Measurements from ENCODE around the gene PLEKHG4.

Gene PLEKHG4

DNA sequence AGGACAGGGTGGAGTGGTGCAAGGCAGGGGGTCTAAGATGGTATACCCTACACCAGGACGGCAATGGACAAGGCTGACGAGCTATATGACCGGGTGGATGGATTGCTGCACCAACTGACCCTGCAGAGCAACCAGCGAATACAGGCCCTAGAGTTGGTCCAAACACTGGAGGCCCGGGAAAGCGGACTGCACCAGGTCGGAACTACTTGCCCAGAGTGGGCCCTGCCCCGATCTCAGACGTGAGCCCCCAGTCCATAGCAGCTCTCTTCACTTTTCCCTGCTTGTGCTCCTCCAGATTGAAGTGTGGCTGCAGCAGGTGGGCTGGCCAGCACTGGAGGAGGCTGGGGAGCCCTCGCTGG lies 3.1 kb downstream of the PLEKHG4 start:
- H3K4me3 ChIP-seq (replicated peaks; ENCODE audit: low read depth, low read length) = no peak overlapping the region
- TF ChIP-seq, protein P1, sequence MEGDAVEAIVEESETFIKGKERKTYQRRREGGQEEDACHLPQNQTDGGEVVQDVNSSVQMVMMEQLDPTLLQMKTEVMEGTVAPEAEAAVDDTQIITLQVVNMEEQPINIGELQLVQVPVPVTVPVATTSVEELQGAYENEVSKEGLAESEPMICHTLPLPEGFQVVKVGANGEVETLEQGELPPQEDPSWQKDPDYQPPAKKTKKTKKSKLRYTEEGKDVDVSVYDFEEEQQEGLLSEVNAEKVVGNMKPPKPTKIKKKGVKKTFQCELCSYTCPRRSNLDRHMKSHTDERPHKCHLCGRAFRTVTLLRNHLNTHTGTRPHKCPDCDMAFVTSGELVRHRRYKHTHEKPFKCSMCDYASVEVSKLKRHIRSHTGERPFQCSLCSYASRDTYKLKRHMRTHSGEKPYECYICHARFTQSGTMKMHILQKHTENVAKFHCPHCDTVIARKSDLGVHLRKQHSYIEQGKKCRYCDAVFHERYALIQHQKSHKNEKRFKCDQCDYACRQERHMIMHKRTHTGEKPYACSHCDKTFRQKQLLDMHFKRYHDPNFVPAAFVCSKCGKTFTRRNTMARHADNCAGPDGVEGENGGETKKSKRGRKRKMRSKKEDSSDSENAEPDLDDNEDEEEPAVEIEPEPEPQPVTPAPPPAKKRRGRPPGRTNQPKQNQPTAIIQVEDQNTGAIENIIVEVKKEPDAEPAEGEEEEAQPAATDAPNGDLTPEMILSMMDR (IDR thresholded peaks at IDR 0.05; ENCODE audit: low read depth, low read length, missing control alignments) = no peak
- no peak for DNase-seq (ENCODE audit: extremely low read depth, low read depth)

DNA sequence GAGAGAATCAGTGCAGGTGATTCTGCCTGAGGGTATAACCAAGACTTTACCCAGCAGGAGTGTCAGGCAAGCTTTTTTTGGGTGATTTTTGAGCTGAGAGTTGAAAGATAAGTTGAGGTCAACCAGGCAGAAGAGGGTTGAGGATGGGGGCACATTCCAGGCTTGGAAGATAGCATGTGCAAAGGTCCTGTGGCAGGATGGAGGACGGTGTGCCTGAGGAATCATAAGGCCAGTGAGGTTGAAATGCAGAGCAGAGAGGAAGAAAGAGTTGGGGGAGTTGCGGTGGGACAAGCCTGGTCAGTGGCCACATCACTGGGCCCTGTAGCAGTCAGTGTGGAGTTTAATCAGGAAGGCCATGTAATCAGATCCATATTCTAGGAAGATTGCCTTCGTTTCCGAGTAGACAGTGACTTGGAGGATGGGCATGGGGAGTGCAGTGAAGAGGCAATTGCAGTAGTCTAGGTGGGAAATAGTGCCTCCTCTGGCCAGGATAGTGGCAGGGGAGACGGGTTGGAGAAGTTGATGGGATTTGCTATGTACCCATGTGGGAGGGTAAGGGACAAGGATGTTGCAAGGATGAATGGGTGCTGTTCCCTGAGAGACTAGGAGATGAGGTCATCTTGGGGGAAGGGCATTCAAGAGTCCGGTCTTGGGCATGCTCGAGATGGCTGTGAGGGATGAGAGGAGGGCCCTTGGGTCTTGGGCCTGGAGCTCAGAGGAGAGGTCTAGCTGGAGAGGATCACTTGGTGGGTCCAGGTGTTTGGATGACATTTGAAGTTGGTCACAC lies 3.9 kb downstream of the PLEKHG4 start:
- DNase-seq (ENCODE audit: extremely low read depth, low read depth) = no peak
- TF ChIP-seq, protein P1 (IDR thresholded peaks at IDR 0.05; ENCODE audit: low read depth, low read length, missing control alignments) = no peak
- no peak overlapping the region for H3K4me3 ChIP-seq (replicated peaks; ENCODE audit: low read depth, low read length)

DNA sequence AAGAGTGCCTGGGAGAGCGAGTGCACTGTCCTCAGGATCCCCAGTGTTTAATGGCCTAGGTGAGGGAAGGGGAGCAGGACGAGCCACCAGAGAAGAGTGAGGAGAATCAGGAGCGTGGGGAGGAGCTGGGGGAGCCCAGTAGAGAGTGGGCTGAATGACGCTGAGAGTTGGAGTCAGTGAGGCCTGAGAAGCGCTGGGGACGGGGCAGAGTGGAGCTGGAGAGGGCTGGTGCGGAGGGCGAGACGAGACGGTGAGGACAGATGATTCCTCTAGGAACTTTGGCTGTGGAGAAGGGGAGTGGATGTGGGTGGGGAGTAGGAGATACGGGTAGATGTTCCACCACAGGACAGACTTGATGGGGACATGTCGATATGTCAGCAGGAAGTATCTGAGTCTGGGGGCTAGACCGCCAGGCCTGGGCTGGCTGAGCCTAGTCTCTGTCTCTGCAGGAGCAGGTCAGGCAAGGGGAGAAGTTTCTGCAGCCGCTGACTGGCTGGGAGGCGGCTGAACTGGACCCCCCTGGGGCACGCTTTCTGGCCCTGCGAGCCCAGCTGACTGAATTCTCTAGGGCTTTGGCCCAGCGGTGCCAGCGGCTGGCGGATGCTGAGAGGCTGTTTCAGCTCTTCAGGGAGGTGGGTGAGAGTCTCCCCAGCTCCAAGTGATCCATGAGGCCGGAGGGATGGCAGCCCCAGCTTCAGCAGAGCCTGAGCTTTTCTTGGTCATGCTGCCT lies 4.7 kb downstream of the PLEKHG4 start:
- H3K4me3 ChIP-seq (replicated peaks; ENCODE audit: low read depth, low read length) = no peak overlapping the region
- no peak for DNase-seq (ENCODE audit: extremely low read depth, low read depth)
- TF ChIP-seq, protein P1 (IDR thresholded peaks at IDR 0.05; ENCODE audit: low read depth, low read length, missing control alignments) = no peak

DNA sequence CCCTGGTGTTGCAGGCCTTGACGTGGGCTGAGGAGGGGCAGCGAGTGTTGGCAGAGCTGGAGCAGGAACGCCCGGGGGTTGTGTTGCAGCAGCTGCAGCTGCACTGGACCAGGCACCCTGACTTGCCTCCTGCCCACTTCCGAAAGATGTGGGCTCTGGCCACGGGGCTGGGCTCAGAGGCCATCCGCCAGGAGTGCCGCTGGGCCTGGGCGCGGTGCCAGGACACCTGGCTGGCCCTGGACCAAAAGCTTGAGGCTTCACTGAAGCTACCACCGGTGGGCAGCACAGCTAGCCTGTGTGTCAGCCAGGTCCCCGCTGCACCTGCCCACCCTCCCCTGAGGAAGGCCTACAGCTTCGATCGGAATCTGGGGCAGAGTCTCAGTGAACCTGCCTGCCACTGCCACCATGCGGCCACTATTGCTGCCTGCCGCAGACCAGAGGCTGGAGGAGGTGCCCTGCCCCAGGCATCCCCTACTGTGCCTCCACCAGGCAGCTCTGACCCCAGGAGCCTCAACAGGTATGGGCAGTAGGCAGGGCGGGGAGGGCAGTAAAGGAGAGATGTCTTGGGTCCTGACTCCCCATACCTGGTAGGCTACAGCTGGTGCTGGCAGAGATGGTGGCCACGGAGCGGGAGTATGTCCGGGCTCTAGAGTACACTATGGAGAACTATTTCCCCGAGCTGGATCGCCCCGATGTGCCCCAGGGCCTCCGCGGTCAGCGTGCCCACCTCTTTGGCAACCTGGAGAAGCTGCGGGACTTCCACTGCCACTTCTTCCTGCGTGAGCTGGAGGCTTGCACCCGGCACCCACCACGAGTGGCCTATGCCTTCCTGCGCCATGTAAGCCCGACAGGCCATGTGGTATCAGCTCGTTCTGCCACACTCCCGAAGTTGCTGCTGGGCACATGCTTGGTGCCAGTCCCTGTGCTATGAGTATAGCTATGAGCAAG lies 5.6 kb downstream of the PLEKHG4 start:
- no peak for DNase-seq (ENCODE audit: extremely low read depth, low read depth)
- TF ChIP-seq, protein P1 (IDR thresholded peaks at IDR 0.05; ENCODE audit: low read depth, low read length, missing control alignments) = peak; percentile 44
- no peak overlapping the region for H3K4me3 ChIP-seq (replicated peaks; ENCODE audit: low read depth, low read length)

DNA sequence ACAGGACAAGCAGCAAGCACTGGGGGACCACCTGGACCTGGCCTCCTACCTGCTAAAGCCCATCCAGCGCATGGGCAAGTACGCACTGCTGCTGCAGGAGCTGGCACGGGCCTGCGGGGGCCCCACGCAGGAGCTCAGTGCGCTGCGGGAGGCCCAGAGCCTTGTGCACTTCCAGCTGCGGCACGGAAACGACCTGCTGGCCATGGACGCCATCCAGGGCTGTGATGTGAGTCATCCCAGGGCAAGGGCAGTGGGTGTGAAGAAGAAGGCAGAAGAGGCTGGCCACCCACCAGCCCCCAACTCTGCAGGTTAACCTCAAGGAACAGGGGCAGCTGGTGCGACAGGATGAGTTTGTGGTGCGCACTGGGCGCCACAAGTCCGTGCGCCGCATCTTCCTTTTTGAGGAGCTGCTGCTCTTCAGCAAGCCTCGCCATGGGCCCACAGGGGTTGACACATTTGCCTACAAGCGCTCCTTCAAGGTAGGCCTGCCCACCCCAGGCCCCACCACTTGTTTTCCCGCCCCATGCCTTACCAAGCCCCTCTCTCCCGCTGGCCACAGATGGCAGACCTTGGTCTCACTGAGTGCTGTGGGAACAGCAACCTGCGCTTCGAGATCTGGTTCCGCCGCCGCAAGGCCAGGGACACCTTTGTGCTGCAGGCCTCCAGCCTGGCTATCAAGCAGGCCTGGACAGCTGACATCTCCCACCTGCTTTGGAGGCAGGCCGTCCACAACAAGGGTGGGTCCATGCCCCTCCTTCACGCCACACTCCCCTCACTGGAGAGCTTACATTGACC lies 7.3 kb downstream of the PLEKHG4 start:
- TF ChIP-seq, protein P1 (IDR thresholded peaks at IDR 0.05; ENCODE audit: low read depth, low read length, missing control alignments) = no peak
- H3K4me3 ChIP-seq (replicated peaks; ENCODE audit: low read depth, low read length) = no peak overlapping the region
- no peak for DNase-seq (ENCODE audit: extremely low read depth, low read depth)

DNA sequence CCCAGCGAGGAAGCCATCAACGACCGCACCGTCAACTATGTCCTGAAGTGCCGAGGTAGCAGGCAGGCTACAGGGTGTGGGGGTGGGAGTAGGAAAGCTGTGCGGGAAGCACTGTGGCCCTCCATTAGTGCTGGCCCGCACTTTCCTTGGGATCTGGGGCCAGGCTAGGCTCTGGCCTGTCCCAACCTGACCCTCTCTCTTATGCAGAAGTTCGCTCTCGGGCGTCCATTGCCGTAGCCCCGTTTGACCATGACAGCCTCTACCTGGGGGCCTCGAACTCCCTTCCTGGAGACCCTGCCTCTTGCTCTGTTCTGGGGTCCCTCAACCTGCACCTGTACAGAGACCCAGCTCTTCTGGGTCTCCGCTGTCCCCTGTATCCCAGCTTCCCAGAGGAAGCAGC lies 8.6 kb downstream of the PLEKHG4 start:
- H3K4me3 ChIP-seq (replicated peaks; ENCODE audit: low read depth, low read length) = no peak overlapping the region
- no peak for DNase-seq (ENCODE audit: extremely low read depth, low read depth)
- TF ChIP-seq, protein P1 (IDR thresholded peaks at IDR 0.05; ENCODE audit: low read depth, low read length, missing control alignments) = no peak

Measured in HFF-Myc (cell line).